ENCODE measurements around the gene ACP5. TPM values are rescaled to one million over a fixed set of nuclear protein-coding genes. Genes with fewer than 3 reads are reported as not detected.

The ACP5 gene
- total RNA-seq, 1 experiment from 2014 or later, result 0.85 TPM

GRCh38 chr19:11547929-11548700, 29.3 kb downstream of the ACP5 start:
- Histone ChIP-seq H3K36me3 (ENCODE audit: control insufficient read depth, insufficient read depth, low read length) (no peaks in the 10 kb centered on the region), H3K9me3 (ENCODE audit: control insufficient read depth, insufficient read depth, low read depth, low read length) (no peaks in the 10 kb centered on the region), H3K27ac (ENCODE audit: low read length) (no peak overlapping the region), H3K4me3 (ENCODE audit: low read depth in 2 of 2, low read length in 2 of 2) (no peak overlapping the region), H3K27me3 (ENCODE audit: control insufficient read depth, insufficient read depth, low read length) (no peaks in the 10 kb centered on the region), H3K4me1 (ENCODE audit: control insufficient read depth, insufficient read depth, low read length) (no peaks in the 10 kb centered on the region)
- CTCF ChIA-PET, result no interaction called here
- in situ Hi-C loops (cut with HindIII; ENCODE audit: low pct_unique_long_range_greater_than_20kb, low sequenced_read_pairs) (no loop called here), intact Hi-C loops (cut with micrococcal nuclease; ENCODE audit: unreplicated experiment) (no loop called here)
- BruUV-seq (replicated peaks), result no TSS peak
- DNase-seq (ENCODE audit: low read depth, low spot score) (no peak), ATAC-seq (no peak)
- TF ChIP-seq REST (IDR thresholded peaks at IDR 0.05; ENCODE audit: insufficient read depth in 1 of 2, low read depth in 2 of 2, low read length in 1 of 2) (no peak), POLR2AphosphoS5 (IDR thresholded peaks at IDR 0.05; ENCODE audit: low read depth, low read length) (no peak), SIN3A (IDR thresholded peaks at IDR 0.05; ENCODE audit: borderline replicate concordance, insufficient read depth, low read depth, low read length) (no peak), CTCF (IDR thresholded peaks at IDR 0.05) (no peak), TCF7L2 (IDR thresholded peaks at IDR 0.05; ENCODE audit: low read depth, low read length) (no peak)
- POLR2A ChIA-PET, result no interaction called here

GRCh38 chr19:11541238-11541637, 36.2 kb downstream of the ACP5 start:
- intact Hi-C loops (cut with micrococcal nuclease; ENCODE audit: unreplicated experiment), result no loop called here
- ATAC-seq (no peak), DNase-seq (ENCODE audit: low read depth, low spot score) (no peak)
- Histone ChIP-seq H3K27me3 (ENCODE audit: control insufficient read depth, insufficient read depth, low read length) (no peaks in the 10 kb centered on the region), H3K36me3 (ENCODE audit: control insufficient read depth, insufficient read depth, low read length) (no peaks in the 10 kb centered on the region), H3K27ac (ENCODE audit: low read length) (no peak overlapping the region), H3K9me3 (ENCODE audit: control insufficient read depth, insufficient read depth, low read depth, low read length) (no peaks in the 10 kb centered on the region), H3K4me3 (ENCODE audit: low read depth in 2 of 2, low read length in 2 of 2) (no peak overlapping the region), H3K4me1 (ENCODE audit: control insufficient read depth, insufficient read depth, low read length) (no peaks in the 10 kb centered on the region; the same call in 1 of the 2 replicates)
- ChIA-PET CTCF (interaction anchor here (0.5 kb wide), 1 partner anchor 107 kb away, joined by 6 read pairs; no protein-coding TSS in a partner anchor), POLR2A (no interaction called here)
- TF ChIP-seq SIN3A (IDR thresholded peaks at IDR 0.05; ENCODE audit: borderline replicate concordance, insufficient read depth, low read depth, low read length) (no peak), TCF7L2 (IDR thresholded peaks at IDR 0.05; ENCODE audit: low read depth, low read length) (no peak), POLR2AphosphoS5 (IDR thresholded peaks at IDR 0.05; ENCODE audit: low read depth, low read length) (no peak), CTCF (IDR thresholded peaks at IDR 0.05) (no peak), REST (IDR thresholded peaks at IDR 0.05; ENCODE audit: insufficient read depth in 1 of 2, low read depth in 2 of 2, low read length in 1 of 2) (no peak)
- in situ Hi-C loops (cut with HindIII; ENCODE audit: low pct_unique_long_range_greater_than_20kb, low sequenced_read_pairs), result no loop called here
- BruUV-seq (replicated peaks), result no TSS peak

Data from Panc1 (cell line).